GM21619 (cell line): ENCODE measurements around the gene CD79A.

Experiments used
- ATAC-seq: cut with Tn5 transposase; IDR thresholded peaks from one replicate; pipeline ENCODE4 v1.9.1; 2021; ENCODE audit not compliant: unreplicated experiment

The CD79A gene

DNA sequence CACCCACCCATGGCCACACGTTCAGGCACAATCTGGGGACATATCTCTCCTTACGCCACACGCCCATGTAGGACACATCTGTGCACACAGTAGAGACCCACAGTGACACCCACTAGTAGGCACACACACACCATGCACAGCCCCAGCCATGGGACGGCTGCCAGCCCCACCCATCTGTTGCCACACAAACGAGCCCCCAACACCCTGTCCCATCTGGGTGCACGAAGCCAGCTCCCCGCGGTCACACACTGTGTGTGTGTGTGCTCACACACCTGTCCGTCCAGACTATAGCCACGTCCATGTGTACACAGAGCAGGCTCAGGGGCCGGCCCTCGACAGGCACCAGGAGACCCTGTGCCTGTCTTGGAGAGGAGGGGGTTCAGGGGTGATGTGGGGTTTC is 40.6 kb downstream of the CD79A start:
- no peak for ATAC-seq

DNA sequence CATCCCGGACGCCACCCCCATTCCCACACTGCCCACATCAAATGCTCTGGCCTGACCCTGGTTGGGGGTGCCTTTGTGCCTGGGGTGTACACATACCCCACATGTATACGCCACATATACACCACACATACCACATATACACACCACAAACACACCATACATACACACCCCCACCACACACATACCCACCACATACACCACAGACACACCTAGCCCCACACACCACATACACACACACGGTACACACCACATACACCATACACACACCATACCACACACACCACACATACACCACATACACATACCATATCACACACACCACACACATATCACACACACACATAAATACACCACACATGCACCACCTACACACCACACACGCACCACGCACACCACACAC is 41.0 kb downstream of the CD79A start:
- ATAC-seq, result no peak

DNA sequence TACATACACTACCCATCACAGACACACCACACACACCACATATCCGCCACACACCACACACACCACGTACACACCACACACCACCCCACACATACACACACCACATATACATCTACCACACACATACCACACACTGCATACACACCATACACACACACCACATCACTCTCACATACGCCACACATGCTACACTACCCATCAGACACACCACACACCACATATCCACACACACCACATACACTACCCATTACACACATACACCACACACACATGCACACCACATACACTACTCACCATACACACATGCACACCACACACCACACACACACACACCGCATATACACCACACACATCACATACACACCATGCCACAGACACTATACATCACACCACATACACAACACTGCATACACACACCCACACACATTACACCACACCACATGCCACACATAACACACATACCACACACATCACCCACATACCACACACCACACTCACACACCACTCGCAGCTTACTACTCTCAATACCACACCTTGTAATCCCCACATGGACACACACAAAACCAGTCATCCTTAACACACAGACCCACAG is 41.7 kb downstream of the CD79A start:
- ATAC-seq, result no peak

DNA sequence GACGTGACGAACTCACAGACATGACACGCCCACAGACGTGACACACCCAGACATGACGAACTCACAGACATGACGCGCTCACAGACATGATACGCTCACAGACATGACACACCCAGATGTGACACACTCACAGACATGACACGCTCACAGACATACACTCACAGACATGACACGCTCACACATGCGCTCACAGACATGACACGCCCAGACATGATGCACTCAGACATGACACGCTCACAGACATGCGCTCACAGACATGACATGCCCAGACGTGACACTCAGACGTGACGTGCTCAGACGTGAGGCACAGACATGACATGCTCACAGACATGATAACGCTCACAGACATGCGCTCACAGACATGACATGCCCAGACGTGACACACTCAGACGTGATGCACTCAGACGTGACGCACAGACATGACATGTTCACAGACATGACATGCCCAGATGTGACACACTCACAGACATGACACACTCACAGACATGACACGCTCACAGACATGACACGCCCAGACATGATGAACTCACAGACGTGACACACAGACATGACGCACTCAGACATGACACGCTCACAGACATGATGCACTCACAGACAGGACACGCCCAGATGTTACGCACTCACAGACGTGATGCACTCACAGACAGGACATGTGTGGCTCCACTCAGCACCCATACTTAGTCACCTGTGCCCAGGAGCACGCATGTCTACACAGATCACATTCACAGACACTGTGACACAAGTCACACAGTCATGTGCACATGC is 43.1 kb downstream of the CD79A start:
- ATAC-seq, result no peak

DNA sequence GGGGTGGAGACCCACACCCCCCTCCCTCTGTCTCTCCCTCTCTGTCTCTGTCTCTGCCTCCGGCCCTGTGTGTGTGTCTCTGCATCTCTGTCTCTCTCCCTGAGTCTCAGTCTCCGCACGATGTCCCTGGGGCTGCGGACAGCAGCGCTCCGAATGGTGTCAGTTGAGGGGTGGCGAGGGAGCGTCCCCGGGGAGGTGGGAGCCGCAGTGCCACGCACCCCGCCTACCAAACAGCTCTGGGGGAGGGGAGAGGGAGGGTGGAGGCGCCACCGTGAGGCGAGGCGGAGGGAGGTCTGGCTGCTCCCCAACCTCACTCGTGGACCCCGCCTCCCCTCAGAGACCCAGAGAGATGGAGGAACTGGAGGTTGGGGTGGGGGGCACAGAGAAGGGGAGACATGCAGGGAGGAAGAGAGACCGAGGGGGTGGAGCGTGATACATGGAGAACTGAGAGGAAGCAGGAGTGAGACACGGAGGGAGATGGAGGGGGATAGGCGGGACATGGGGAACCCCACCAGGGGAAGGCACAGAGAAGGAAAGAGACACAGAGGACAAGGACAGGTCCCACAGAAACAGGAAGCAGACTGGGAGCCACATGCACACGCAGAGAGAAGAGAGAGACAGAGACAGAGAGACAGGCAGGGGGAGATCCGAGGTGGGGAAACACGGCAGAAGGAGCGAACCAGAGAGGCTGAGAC is 44.0 kb downstream of the CD79A start:
- ATAC-seq, result no peak

DNA sequence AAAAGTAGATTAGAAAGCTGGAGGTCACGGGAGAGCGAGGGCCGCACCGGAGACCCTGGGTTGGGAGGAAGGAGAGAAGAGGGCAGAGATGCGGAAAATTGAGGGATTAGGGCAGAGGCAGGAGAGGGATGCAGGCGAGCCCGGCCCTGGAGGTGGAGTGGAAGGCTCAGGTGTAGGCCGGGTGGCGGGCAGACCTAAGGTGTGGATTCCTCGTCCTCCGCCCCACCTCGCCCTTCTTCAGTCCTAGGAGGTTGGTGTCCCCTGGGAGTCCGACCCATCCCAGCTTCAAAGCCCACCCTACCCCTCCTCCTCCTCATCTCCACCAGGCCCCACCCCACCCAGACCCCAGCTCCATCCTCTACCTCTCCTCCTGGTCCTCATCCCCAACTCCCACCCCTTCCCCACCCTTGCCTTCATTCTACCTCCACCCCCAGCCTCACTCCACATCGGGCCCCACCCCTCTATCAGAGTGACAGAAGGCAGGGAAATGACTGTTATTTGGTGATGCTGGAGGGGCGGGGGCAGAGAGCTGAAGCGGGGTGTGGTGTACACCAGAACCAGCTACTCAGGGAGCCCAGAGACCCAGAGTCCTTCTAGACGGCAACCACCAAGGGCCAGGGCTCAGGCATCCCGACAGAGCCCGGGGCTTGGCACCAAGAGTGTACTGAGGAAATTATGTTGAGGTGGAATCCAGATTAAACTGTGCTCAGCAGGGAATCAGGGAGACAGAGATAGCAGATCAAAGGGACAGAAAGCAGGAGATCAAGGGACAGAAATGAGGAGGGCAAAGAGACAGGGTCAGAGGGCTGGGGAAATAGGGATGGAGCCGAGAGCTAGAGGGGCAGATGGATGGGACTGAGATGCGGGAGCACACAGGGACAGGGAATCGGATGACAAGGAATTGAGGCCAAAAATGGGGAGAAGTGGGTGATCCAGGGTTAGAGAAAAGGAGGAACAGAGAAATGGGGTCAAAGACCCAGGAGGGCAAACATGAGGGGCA is 44.8 kb downstream of the CD79A start:
- no peak for ATAC-seq

DNA sequence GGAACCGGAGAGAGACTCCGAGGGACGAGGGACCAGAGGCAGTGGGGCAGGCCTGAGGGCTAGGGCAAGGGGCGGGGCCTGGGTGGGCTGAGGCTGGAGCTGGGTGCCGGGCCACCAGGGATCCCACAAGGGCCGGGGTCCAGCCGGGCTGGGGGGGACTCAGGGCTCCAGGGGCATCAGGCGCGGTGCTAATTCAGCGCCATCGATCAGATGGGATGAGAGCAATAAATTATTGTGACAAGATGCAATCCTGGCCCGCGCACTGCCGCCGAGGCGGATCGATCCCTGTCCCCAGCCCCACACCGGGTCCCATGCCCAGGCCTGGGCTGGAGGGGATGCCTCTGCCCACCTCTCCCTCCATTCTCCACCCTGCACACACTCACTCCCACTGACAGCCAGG is 45.5 kb downstream of the CD79A start:
- no peak for ATAC-seq

DNA sequence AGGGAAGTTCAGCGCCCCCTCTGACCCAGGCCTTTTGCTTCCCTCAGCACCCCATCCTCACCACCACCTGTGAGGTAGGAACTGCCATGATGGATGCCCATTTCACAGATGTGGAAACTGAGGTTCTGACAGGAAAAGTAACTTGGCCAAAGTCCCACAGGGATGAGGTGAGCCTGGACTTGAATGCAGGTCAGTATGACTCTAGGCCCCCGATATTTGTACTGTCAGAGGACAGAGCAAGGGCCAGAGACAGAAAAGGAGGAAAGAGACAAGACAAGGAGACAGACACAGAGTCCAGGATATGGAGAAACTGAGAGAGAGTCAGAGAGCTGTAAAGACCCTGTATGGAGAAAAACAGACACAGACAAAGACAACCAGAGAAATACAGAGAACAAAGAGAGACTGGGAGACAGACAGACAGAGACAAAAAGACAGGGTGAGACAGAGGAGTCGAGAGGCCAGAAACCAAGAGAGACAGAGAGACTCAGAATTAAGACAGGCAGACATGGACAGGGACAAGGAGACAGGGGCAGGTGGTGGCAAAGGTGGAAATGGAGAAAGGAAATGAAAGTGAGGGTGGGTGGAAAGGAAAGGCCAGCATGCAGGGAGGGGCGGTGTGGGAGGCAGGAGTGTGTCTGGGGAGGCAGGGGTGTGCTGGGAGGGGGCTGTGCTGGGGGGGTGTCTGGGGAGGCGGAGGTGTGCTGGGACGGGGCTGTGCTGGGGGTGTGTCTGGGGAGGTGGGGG is 46.1 kb downstream of the CD79A start:
- no peak for ATAC-seq

DNA sequence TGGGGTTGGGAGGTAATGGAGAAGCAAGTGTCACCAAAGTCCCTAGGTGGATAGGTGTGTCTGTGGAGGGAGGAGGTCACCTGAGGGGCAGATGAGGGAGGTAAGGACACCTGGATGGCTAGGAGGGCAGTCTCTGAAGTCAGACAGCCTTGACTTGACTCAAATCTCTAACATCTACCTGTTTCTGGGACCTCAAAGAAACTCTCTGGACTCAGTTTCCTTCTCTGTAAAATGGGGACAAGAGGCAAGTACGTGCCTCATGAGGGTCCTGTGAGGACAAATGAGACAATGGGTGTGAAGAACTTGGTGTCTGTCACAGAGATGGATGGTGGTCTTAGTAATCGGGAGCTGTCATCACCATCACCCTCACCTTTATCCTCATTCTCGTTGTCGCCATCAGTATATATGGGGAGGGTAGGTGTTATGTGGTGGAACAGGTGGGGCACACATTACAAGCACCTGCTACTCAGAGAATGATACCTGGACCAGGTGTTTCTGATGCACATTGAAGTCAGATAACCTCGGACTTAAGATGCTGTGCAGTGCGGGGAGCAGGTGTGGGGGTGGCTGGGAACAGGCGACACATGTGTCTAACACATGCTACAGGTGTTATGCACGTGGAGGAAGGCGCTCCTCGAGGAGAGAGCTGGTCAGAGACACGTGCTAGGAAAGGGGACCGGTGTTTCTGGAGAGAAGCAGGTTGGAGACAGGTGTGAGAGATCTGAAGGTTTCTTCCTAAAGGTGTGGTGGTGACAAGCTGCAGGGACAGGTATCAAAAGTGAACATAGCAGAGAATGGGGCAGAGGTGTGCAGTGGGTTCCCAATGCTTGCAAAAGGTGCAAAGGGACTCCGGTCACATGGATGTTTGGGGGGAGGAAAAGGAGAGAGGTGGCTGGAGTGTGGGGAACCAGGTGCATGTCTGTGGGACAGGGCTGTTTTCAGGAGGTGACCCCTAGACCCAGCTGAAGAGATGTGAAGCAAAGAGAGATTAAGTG is 47.4 kb downstream of the CD79A start:
- no peak for ATAC-seq

DNA sequence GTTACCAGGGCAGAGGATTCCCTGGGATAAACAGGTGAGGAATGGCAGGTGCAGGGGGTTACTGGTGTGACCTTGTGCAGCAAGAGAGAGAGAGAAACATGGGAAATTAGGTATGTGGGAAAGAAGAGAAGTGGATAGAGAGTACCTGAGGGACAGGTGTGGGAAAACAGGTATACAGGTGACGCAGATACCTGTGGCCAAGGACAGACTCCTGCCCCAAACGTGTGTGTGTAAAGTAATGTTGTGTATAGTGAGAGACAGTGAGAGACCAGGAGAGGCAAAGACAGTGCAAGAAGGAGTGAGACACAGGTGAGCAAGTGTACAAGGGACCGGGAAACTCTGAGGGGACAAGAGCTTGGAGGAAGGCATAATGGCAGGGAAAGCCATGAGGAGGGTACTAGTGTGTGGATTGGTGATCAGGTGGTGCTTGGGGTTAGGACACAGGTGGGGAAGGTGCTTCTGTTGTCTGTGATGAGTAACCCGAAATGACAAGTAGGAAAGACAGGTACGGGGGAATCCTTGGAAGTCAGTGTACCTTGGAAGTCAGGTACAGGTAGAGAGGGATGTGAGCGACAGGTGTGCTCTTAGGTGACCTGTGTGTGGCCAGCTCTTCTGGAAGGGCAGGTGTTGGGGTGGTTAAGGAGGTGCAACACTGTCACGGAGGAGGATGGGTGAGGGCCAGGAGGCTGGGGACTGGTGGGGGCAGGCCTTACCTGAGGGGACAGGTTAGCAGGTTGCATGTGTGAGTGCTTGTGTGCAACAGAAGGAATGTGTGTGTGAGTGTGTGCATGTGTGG is 48.3 kb downstream of the CD79A start:
- no peak for ATAC-seq

DNA sequence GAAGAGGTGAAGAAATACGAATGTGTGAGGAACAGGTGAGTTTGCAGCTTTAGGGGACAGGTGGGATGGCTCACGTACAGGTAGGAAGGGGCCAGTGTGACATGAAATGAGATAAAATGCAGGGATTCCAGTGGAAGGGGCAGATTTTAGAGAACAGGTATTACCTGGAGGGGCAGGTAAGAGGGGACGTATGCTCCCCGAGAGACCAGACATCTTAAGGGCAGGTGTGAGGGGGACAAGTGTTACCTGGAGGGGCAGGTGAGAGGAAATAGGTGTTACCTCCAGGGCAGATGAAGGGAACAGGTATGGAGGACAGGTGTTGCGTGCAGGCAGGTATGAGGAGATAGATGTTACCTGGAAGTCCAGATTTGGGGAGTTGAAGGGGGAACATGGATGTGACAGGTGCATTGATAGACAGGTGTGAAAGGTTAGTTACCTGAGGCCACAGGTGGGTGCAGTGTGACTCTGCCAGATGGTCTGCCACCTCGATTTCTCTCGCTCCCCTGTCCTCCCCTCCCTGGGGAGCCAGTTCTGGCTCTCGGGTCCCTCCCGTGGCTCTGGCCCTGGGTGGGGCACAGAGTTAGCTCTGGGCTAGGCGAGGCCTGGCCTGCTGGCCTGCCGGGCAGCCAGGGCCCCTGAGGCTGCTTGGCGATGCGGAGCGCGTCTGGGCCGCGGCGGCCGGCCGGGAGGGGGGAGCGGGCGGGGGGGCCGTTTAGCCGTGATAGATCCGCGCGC is 49.1 kb downstream of the CD79A start:
- ATAC-seq, result no peak

DNA sequence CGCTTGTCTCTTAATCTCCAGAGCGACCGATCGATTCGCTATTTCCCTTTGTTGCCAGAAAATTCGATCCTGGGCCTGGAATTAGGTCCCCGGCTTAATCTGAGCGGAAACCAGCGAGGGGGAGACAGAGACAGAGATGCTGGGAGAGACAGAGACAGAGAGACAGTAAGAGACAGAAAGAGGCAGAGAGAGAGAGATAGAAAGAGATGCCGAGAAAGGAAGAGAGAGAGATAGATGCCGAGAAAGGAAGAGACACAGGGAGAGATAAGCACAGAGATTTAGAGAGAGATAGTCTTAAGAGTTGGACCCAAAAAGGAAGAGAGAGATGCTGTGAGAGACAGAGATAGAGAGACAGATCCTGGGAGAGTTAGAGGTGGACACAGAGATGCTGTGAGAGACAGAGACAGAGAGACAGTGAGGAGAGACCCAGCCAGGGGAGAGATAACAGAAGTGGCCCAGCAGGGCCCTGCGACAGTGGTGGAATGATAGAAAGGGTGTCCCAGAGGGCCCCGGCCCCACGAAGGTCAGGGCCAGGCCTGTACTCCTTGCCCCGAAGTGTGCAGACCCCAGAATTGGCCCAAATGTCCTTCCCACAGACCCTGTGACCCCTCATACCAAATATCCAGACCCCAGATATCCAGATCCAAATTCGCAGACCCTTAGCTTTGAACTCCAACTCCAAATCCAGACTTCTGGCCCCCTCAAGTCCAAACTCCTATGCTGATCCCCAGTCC is 49.9 kb downstream of the CD79A start:
- no peak for ATAC-seq

DNA sequence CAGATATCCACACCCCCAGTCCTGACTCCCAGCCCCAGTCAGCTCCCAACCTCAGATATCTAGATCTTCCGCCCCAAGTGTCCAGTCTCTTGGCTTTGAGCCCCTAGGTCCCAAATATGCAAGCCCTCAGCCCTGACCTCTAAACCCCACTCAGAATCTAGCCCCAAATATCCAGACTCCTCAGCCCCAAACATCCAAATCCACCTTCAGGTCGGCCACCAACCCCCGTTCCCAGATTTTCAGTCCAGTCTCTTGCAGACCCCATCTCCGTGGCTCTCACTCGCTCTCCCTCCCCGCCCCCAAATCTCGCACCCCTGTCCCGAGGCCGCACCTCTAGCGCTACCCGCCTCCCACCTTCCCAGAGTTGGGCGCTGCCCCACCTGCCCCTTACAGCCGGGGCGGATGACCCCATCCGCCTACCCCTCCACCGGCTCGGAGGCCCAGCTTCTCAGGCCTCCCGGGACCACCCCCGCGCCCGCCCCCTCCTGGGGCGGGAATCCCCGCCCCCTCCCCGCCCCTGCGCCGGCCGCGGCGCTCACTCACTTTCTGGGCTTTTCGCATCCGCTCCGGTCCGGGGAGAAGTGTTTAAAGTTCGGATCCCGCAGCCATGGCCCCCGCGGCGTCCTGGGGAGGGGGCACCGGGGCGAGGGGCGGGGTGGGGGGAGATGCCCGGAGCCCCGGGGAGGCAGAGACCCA is 50.6 kb downstream of the CD79A start:
- ATAC-seq, result no peak

DNA sequence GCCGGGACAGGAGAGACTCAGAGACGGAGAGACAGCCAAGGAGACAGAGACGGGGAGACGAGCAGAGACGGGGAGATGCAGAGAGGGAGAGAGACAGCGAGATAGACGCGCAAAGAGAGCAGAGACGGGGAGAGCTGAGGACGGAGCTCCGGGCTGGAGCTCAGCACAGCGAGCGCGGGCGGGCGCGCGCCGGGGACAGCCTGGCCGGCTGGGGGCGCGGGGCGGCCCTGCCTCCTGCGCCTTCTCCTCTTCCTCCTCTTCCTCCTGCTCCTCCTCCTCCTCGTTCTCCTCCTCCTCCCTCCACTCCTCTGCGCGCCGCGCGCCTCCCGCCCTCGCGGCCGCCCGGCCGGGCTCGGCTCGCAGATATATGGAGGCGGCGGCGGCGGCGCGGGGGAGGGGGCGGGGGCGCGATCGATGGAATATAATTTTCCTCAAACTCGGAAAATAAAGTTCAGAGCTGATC is 51.2 kb downstream of the CD79A start, which contains the start of gene ERFL:
Gene ERFL (minus strand): TSS at position 229 of the 463 bp plus-strand sequence. CDS start 15,530 bp downstream, outside the sequence.
- no peak for ATAC-seq

DNA sequence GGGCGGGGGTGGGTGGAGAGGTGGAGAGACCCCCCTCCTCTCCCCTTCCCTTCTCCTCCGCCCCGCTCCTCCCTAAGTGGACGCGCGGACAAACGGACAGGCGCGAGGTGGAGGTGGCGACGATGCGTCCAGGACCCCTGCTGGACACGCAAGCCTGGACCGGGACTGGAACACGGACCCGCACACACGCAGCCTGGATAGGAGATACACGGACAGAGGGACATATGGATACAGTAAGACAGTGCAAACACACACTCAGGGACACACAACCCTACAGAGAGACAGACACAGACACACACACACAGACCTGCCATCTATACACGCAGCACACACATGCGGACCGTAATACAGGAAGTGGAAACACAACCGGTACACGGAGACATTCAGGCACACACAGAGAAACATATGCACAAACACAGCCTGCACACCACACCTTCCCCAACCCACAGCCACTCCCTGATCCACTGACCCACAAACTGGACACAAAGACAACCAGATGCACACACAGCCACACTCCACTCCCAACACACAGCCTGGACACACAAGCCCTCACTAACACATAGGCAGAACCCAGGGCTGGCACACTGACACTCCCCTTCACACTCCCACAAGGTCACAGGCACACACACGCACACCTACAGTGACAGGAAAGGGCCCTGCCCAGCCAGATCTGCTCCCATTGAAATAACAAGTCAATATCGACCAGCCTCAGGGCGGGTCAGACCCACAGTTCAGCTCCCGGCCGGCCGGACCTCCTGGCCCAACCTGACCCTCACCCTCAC is 51.9 kb downstream of the CD79A start:
- no peak for ATAC-seq
